ENCODE results near the gene TOR1A.
A peak's percentile ranks its signal among the peaks of the same experiment; 100 is the strongest.
"Not testable (repeated sequence)": the region's sequence is repeated elsewhere in the genome, so short reads cannot be mapped to it uniquely, and the experiment has no call there.

The TOR1A gene

GRCh38 chr9:129781981-129782380 lies 42.0 kb downstream of the TOR1A start:
- no peak for DNase-seq (ENCODE audit: low read depth)

- DNase-seq (ENCODE audit: low read depth), result no peak
Measured at GRCh38 chr9:129781131-129781530, 42.8 kb downstream of the TOR1A start.

- DNase-seq (ENCODE audit: low read depth), result no peak
Measured at GRCh38 chr9:129779560-129780190, 44.3 kb downstream of the TOR1A start.

- no peak for DNase-seq (ENCODE audit: low read depth)
Measured at GRCh38 chr9:129778469-129778868, 45.5 kb downstream of the TOR1A start.

- DNase-seq (ENCODE audit: low read depth), result no peak
Measured at GRCh38 chr9:129777769-129778130, 46.2 kb downstream of the TOR1A start.

GRCh38 chr9:129776938-129777768 lies 46.8 kb downstream of the TOR1A start:
- peak; percentile 95 for DNase-seq (ENCODE audit: low read depth)

- no peak for DNase-seq (ENCODE audit: low read depth)
Measured at GRCh38 chr9:129776566-129776937, 47.4 kb downstream of the TOR1A start.

GRCh38 chr9:129776096-129776495 lies 47.8 kb downstream of the TOR1A start:
- DNase-seq (ENCODE audit: low read depth), result not testable (repeated sequence)

- no peak for DNase-seq (ENCODE audit: low read depth)
Measured at GRCh38 chr9:129775448-129775798, 48.5 kb downstream of the TOR1A start.

GRCh38 chr9:129774791-129775447 lies 49.0 kb downstream of the TOR1A start:
- DNase-seq (ENCODE audit: low read depth), result no peak

GRCh38 chr9:129773262-129774048 lies 50.5 kb downstream of the TOR1A start:
- peak; percentile 63 for DNase-seq (ENCODE audit: low read depth)

- no peak for DNase-seq (ENCODE audit: low read depth)
Measured at GRCh38 chr9:129770741-129771140, 53.2 kb downstream of the TOR1A start.

- no peak for DNase-seq (ENCODE audit: low read depth)
Measured at GRCh38 chr9:129769669-129770068, 54.3 kb downstream of the TOR1A start.

GRCh38 chr9:129768486-129768885 lies 55.5 kb downstream of the TOR1A start:
- DNase-seq (ENCODE audit: low read depth), result no peak

- DNase-seq (ENCODE audit: low read depth), result no peak
Measured at GRCh38 chr9:129765764-129766317, 58.1 kb downstream of the TOR1A start.

GRCh38 chr9:129762985-129763926 lies 60.7 kb downstream of the TOR1A start:
- DNase-seq (ENCODE audit: low read depth), result no peak

Measured in HS-5 (cell line).